A549 treated with CORT108297 at 1 μM for 4 hours (cell line): ENCODE measurements around the gene PCF11. TPM values are rescaled to one million over a fixed set of nuclear protein-coding genes. Genes with fewer than 3 reads are reported as not detected.

Source experiments
- total RNA-seq: library from RNA; stranded (reverse); fragments of 200-300 nt; extraction: Qiagen RNA extraction; gene quantifications from 5 replicates; pipeline ENCODE4 v1.2.3, GENCODE V29; 2022

PCF11 gene, protein sequence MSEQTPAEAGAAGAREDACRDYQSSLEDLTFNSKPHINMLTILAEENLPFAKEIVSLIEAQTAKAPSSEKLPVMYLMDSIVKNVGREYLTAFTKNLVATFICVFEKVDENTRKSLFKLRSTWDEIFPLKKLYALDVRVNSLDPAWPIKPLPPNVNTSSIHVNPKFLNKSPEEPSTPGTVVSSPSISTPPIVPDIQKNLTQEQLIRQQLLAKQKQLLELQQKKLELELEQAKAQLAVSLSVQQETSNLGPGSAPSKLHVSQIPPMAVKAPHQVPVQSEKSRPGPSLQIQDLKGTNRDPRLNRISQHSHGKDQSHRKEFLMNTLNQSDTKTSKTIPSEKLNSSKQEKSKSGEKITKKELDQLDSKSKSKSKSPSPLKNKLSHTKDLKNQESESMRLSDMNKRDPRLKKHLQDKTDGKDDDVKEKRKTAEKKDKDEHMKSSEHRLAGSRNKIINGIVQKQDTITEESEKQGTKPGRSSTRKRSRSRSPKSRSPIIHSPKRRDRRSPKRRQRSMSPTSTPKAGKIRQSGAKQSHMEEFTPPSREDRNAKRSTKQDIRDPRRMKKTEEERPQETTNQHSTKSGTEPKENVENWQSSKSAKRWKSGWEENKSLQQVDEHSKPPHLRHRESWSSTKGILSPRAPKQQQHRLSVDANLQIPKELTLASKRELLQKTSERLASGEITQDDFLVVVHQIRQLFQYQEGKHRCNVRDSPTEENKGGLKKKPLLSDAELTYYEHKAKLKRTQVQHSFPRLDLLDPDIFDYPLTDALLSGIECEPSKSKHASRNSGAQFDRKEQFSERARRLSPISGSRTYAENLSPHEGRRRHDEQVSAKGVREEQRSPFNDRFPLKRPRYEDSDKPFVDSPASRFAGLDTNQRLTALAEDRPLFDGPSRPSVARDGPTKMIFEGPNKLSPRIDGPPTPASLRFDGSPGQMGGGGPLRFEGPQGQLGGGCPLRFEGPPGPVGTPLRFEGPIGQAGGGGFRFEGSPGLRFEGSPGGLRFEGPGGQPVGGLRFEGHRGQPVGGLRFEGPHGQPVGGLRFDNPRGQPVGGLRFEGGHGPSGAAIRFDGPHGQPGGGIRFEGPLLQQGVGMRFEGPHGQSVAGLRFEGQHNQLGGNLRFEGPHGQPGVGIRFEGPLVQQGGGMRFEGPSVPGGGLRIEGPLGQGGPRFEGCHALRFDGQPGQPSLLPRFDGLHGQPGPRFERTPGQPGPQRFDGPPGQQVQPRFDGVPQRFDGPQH (N-terminal part only)
- 24.6 to 29.6 TPM (median 27.3 TPM) in 5 replicates for total RNA-seq

DNA sequence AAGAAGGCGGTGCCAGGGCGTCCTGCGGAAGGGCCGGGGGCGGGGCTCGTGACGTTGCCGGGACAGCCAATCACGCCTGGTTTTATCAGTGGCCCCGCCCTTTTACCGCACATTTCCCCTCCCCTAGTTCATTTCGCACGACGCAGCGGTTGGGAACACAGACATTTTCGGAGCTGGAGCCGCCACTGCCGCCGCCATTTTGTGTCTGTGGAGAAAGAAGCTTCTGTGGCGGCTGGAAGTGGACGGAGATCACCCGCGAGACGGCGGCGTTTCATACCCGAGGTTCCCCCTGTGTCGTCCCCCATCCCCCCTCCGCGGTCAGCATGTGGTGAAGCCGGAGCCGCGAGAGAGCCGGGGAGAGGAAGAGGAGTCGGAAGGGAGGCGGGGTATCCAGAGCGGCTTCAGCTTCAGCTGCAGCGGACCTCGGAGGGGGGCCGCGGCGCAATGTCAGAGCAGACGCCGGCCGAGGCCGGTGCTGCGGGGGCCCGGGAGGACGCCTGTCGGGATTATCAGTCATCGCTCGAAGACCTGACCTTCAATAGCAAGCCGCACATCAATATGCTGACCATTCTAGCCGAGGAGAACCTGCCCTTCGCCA, at the start of gene PCF11:
PCF11 (plus strand) TSS at position 136 of the 598 bp plus-strand sequence; CDS start at position 445, 309 bp downstream.

GRCh38 chr11:83193315-83194280, 36.7 kb downstream of the PCF11 start, which contains the start of gene ANKRD42:
Gene ANKRD42 (plus strand): TSS chr11:83193712. CDS start chr11:83194671, 959 bp downstream.

Other genes with a start within 250 kb of the PCF11 start
- gene RAB30, start 85.2 kb upstream of the PCF11 start, total RNA-seq = 5.2 to 7.6 TPM (median 6.7 TPM) in 5 replicates
- 7.5 to 9.9 TPM (median 9.1 TPM) in 5 replicates for gene ANKRD42, start 36.6 kb downstream of the PCF11 start, total RNA-seq
- gene CCDC90B, start 129.2 kb downstream of the PCF11 start, total RNA-seq = 52.5 to 76.0 TPM (median 56.2 TPM) in 5 replicates